Measurements from ENCODE around the gene LIN7C. TPM values are rescaled to one million over a fixed set of nuclear protein-coding genes. Genes with fewer than 3 reads are reported as not detected.
"Not testable (repeated sequence)": the region's sequence is repeated elsewhere in the genome, so short reads cannot be mapped to it uniquely, and the experiment has no call there.

LIN7C gene
- total and polyA plus RNA-seq, 12 donors, result 7.2 to 53.4 (median 33.6) TPM

DNA sequence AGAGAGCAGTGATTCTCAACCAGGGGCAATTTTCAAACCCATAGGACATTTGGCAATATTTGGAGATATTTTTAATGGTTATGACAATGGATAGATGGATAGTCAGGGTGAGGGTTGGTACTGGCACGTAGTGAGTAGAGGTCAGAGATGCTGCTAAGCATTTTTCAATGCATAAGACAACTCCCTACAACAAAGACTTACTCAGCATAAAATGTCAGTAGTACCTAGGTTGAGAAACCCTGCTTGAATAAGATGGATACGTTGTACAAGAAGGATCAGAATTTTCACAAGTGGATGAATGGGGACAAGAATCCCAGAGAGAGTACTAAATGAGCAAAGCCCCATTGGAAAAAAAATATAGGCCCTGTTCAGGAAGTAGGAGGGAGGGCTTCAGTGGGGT is 11.9 kb upstream of the LIN7C start:
- intact Hi-C loops (cut with DNase I), result no loop called here
- 74 to 88% (median 85%) methylated on average over 2 of the region's 2 CpGs for WGBS, 4 donors
- no peaks in the 10 kb centered on the region for H3K36me3 ChIP-seq (replicated peaks in 1 of 2)
- no peaks in the 10 kb centered on the region for H3K4me1 ChIP-seq (replicated peaks in 1 of 2)
- no peaks in the 10 kb centered on the region for H3K9me3 ChIP-seq (replicated peaks in 1 of 3)
- H3K27me3 ChIP-seq, result no peaks in the 10 kb centered on the region
- DNase-seq, result no peak
- no peak overlapping the region for H3K27ac ChIP-seq
- TF ChIP-seq POLR2A (IDR thresholded peaks at IDR 0.05), result no peak
- TF ChIP-seq, protein P1, sequence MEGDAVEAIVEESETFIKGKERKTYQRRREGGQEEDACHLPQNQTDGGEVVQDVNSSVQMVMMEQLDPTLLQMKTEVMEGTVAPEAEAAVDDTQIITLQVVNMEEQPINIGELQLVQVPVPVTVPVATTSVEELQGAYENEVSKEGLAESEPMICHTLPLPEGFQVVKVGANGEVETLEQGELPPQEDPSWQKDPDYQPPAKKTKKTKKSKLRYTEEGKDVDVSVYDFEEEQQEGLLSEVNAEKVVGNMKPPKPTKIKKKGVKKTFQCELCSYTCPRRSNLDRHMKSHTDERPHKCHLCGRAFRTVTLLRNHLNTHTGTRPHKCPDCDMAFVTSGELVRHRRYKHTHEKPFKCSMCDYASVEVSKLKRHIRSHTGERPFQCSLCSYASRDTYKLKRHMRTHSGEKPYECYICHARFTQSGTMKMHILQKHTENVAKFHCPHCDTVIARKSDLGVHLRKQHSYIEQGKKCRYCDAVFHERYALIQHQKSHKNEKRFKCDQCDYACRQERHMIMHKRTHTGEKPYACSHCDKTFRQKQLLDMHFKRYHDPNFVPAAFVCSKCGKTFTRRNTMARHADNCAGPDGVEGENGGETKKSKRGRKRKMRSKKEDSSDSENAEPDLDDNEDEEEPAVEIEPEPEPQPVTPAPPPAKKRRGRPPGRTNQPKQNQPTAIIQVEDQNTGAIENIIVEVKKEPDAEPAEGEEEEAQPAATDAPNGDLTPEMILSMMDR (IDR thresholded peaks at IDR 0.05), result no peak
- no peak overlapping the region for H3K4me3 ChIP-seq

DNA sequence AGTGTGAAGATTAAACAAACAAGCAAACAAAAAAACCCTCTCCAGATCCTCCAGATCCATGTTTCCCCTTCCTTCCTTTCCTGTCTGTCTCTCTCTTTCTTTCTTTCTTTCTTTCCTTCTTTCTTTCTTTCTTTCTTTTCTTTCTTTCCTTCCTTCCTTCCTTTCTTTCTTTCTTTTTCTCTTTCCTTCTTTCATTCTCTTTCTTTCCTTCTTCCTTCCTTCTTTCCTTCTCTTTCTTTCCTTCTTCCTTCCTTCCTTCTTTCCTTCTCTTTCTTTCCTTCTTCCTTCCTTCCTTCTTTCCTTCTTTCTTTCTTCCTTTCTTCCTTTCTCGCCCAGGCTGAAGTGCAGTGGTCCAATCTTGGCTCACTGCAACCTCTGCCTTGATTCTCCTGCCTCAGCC is 10.9 kb upstream of the LIN7C start:
- intact Hi-C loops (cut with DNase I), result not testable (repeated sequence)
- WGBS, 4 donors, result 85 to 100% (median 98%) methylated on average over 1 of the region's 1 CpG

DNA sequence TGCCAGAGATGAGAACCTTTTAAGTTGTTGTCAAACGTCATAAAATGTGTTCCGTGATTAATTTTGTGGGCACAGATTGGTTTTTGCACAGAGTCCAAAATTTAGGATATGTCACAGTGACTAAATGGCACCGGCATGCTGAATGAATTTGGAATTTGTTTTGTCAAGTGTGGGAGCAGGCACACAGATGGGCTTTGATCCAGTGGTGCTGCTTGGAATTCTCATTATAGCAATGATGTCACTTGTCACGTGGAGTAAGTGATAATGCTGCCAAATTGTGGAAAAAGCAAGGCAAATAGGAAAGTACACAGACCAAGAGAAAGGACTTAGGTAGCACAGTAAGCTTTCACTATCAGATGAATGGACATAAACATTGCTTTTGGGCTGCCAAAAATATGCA is 8.0 kb upstream of the LIN7C start:
- TF ChIP-seq POLR2A (IDR thresholded peaks at IDR 0.05), result no peak
- TF ChIP-seq, protein P1 (IDR thresholded peaks at IDR 0.05), result no peak
- Histone ChIP-seq H3K27me3 (no peaks in the 10 kb centered on the region), H3K4me3 (no peak overlapping the region), H3K36me3 (replicated peaks in 1 of 2) (no peaks in the 10 kb centered on the region), H3K9me3 (replicated peaks in 1 of 3) (no peaks in the 10 kb centered on the region), H3K4me1 (replicated peaks in 1 of 2) (no peaks in the 10 kb centered on the region), H3K27ac (no peak overlapping the region)
- WGBS, 4 donors, result 77 to 84% (median 79%) methylated on average over 4 of the region's 4 CpGs
- intact Hi-C loops (cut with DNase I), result no loop called here
- no peak for DNase-seq

More for the DNA sequence above, 10.9 kb upstream of the LIN7C start:
- H3K4me1 ChIP-seq (replicated peaks in 1 of 2); H3K27me3 ChIP-seq; DNase-seq; H3K27ac ChIP-seq; H3K4me3 ChIP-seq; H3K36me3 ChIP-seq (replicated peaks in 1 of 2); H3K9me3 ChIP-seq (replicated peaks in 1 of 3): not testable (repeated sequence)

DNA sequence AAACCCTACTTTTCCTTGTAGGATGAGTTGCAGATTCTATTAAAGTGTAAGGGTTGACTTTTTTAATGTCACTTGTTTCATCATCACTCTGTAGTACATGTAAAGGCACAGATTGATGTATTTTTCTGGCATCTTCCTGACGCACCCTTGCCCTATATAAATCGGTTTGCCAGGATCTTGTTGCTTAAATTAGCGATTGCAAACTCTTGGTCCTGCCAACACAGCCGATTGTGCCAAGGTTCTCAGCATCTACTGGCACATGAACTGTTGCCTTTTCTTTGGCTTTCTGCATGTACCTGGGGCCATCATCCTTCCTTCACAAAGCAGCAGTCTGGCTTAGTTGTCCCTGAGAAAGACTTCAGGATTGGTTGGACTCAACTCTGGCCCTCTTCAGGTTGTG is 7.5 kb upstream of the LIN7C start:
- 87 to 94% (median 91%) methylated on average over 4 of the region's 4 CpGs for WGBS, 4 donors
- no peak for TF ChIP-seq POLR2A (IDR thresholded peaks at IDR 0.05)
- TF ChIP-seq, protein P1 (IDR thresholded peaks at IDR 0.05), result no peak
- Histone ChIP-seq H3K4me3 (no peak overlapping the region), H3K4me1 (replicated peaks in 1 of 2) (no peaks in the 10 kb centered on the region), H3K27me3 (no peaks in the 10 kb centered on the region), H3K36me3 (replicated peaks in 1 of 2) (no peaks in the 10 kb centered on the region), H3K27ac (no peak overlapping the region), H3K9me3 (replicated peaks in 1 of 3) (no peaks in the 10 kb centered on the region)
- no peak for DNase-seq
- intact Hi-C loops (cut with DNase I), result no loop called here

- no peaks in the 10 kb centered on the region for H3K27me3 ChIP-seq
- H3K9me3 ChIP-seq (replicated peaks in 1 of 3), result no peaks in the 10 kb centered on the region
- intact Hi-C loops (cut with DNase I), result no loop called here
- no peaks in the 10 kb centered on the region for H3K4me1 ChIP-seq (replicated peaks in 1 of 2)
- no peak for DNase-seq
- H3K4me3 ChIP-seq, result no peak overlapping the region
- no peak overlapping the region for H3K27ac ChIP-seq
- H3K36me3 ChIP-seq (replicated peaks in 1 of 2), result no peaks in the 10 kb centered on the region
- TF ChIP-seq, protein P1 (IDR thresholded peaks at IDR 0.05), result no peak
- TF ChIP-seq POLR2A (IDR thresholded peaks at IDR 0.05), result no peak
- whole genome bisulfite sequencing, 4 donors, result 87 to 95% (median 93%) methylated on average over 2 of the region's 2 CpGs
Observed at GRCh38 chr11:27513389-27513788, 6.8 kb upstream of the LIN7C start.
